Mammary epithelial cell (primary cell): ENCODE results near the gene ANK3.

Experiments used
- EZH2 ChIP-seq: IDR thresholded peaks from 2 replicates; pipeline ENCODE4 v1.6.1; 2012; ENCODE audit warnings: low read length, inconsistent platforms, borderline replicate concordance
- TF ChIP-seq, protein P1 (sequence below), 2 donors: IDR thresholded peaks in 1 of 2; conservative IDR thresholded peaks in 1 of 2; 2 replicates each; pipeline ENCODE4 v1.5.1; 2011 to 2012; ENCODE audit warnings: inconsistent platforms in 2 of 2, low read length in 2 of 2, mild to moderate bottlenecking in 2 of 2, control low read depth in 1 of 2, low read depth in 1 of 2; ENCODE audit not compliant: insufficient read depth in 1 of 2; ENCODE audit errors: extremely low read depth in 1 of 2

DNA sequence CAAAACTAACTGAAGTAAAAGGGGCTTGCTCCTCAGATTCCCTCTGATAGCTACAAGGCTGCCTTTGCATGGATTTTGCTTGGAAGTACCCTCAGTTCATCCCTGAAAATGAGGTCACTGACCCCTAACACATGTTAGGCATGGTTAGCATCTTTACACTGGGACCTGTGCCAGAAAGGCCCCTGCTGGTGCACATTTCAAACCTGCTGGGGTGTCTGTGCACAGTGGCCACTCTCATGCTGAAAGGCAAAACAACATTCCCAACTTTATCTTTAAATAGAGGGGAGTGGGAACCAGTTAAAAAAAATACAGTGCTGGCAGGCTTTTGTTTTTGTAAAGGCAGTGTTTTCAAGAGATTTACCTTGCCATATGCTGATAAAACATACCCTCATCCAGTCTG lies 99.1 kb downstream of the ANK3 start:
- TF ChIP-seq, protein P1, sequence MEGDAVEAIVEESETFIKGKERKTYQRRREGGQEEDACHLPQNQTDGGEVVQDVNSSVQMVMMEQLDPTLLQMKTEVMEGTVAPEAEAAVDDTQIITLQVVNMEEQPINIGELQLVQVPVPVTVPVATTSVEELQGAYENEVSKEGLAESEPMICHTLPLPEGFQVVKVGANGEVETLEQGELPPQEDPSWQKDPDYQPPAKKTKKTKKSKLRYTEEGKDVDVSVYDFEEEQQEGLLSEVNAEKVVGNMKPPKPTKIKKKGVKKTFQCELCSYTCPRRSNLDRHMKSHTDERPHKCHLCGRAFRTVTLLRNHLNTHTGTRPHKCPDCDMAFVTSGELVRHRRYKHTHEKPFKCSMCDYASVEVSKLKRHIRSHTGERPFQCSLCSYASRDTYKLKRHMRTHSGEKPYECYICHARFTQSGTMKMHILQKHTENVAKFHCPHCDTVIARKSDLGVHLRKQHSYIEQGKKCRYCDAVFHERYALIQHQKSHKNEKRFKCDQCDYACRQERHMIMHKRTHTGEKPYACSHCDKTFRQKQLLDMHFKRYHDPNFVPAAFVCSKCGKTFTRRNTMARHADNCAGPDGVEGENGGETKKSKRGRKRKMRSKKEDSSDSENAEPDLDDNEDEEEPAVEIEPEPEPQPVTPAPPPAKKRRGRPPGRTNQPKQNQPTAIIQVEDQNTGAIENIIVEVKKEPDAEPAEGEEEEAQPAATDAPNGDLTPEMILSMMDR (conservative IDR thresholded peaks at IDR 0.05 in 1 of 2, IDR thresholded peaks at IDR 0.05 in 1 of 2; ENCODE audit: extremely low read depth in 1 of 2, insufficient read depth in 1 of 2, low read depth in 1 of 2, low read length in 2 of 2): no peak
- TF ChIP-seq EZH2: no peak
